ENCODE measurements around the gene TMEM186. TPM values are rescaled to one million over a fixed set of nuclear protein-coding genes. Genes with fewer than 3 reads are reported as not detected.

TMEM186 gene
- polyA plus RNA-seq, 1 of the 3 experiments (the other 2 are of a cell fraction) = 13.2 TPM

DNA sequence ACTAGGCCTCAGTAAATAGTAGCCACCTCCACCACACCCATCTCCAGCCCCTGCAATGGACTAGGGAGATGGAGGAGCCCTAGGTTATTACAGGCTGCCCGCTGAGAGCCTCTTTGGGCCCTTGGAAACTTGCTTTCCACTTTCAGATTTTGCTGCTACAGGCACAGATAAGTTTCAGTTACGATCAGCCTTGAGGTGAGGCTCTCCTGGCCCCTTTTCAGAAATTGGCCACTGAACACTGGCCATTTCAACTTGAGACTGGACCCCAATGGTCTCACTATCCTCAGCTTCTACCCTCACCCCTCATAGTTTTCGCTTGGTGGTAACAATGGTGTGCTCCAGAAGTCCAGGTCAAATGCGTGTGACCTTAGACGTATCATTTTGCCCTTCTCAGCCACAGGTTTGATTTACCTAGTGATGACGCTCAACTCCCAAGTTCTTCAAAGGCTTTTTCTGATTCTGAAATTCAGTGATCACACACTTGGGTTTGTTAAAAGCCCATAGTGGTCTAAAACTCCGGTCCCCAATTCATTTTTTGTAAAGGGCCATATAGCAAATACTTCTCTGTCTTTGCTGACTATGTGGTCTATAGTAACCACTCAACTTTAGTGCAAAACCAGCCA lies 1.2 kb upstream of the TMEM186 start:
- peak overlapping the region; percentile 78 to 88 for H3K27ac ChIP-seq (ENCODE audit: low read depth in 2 of 2, low read length in 1 of 2)
- peaks cover 87% of the 10 kb centered on the region for H3K79me2 ChIP-seq (ENCODE audit: insufficient read depth)
- peak overlapping the region; percentile 75 for H3K4me2 ChIP-seq
- peaks cover 32 to 38% of the 10 kb centered on the region in 2 experiments for H3K36me3 ChIP-seq (replicated peaks in 1 of 2; ENCODE audit: control insufficient read depth in 1 of 2, insufficient read depth in 2 of 2, low read length in 1 of 2)
- no peaks in the 10 kb centered on the region for H3K9me3 ChIP-seq
- no peak overlapping the region for H2AFZ ChIP-seq (ENCODE audit: low read depth)
- ChIA-PET POLR2A (interaction anchor here (0.7 kb wide), 1 partner anchor 101 kb away, joined by 3 read pairs; no protein-coding TSS in a partner anchor), CTCF (interaction anchor here (1.5 to 2.3 kb wide), 2 partner anchors 70 to 137 kb away, joined by 4 to 11 read pairs; partner anchors contain the start of gene CARHSP1)
- peaks cover 37% of the 10 kb centered on the region for H4K20me1 ChIP-seq (ENCODE audit: insufficient read depth)
- no peaks in the 10 kb centered on the region for H3K9me2 ChIP-seq
- peak overlapping the region; percentile 86 to 94 for H3K4me3 ChIP-seq (ENCODE audit: low read depth in 2 of 2, low read length in 1 of 2)
- H3K27me3 ChIP-seq (ENCODE audit: insufficient read depth) = no peaks in the 10 kb centered on the region
- DNase-seq = no peak
- no peaks in the 10 kb centered on the region for H3F3A ChIP-seq (replicated peaks; ENCODE audit: insufficient read depth)
- 37% methylated on average over 7 of the region's 7 CpGs for WGBS (ENCODE audit: low lambda C conversion rate)
- peaks cover 0 to 27% of the 10 kb centered on the region in 2 experiments for H3K4me1 ChIP-seq (ENCODE audit: control insufficient read depth in 1 of 2, insufficient read depth in 2 of 2, low read depth in 1 of 2, low read length in 1 of 2)
- no peak for TF ChIP-seq TAF1 (IDR thresholded peaks at IDR 0.05; ENCODE audit: borderline replicate concordance, low read depth, low read length)
- H3K9ac ChIP-seq = peak overlapping the region; percentile 95

DNA sequence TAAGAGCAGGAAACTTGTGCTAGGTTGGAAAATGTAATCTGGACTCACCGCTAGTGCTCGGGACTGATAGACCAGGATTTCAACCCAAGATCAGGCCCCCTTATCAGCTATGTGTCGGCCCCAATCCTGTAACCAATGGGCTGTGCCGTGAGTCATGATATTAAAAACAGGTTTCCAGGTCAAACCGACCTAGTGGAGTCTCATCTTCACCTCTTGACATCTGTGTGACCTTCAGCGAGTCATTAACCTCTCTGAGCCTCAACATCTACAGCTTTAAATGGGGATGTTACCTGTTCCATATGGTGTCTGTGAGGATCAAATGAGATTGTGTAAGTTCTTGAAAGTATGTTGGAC lies 712 bp upstream of the TMEM186 start:
- H3K9me3 ChIP-seq = no peaks in the 10 kb centered on the region
- POLR2A ChIA-PET = interaction anchor here (1.3 kb wide), 1 partner anchor 71 kb away, joined by 8 read pairs; the partner anchor contains the start of gene CARHSP1
- peaks cover 29 to 34% of the 10 kb centered on the region in 2 experiments for H3K36me3 ChIP-seq (replicated peaks in 1 of 2; ENCODE audit: control insufficient read depth in 1 of 2, insufficient read depth in 2 of 2, low read length in 1 of 2)
- 2% methylated on average over 6 of the region's 6 CpGs for WGBS (ENCODE audit: low lambda C conversion rate)
- peak overlapping the region; percentile 77; the same call in 1 of the 2 replicates for H2AFZ ChIP-seq (ENCODE audit: low read depth)
- H4K20me1 ChIP-seq (ENCODE audit: insufficient read depth) = peaks cover 37% of the 10 kb centered on the region
- H3K4me2 ChIP-seq = peak overlapping the region; percentile 75
- peak overlapping the region; percentile 95 for H3K9ac ChIP-seq
- H3K4me1 ChIP-seq (ENCODE audit: control insufficient read depth in 1 of 2, insufficient read depth in 2 of 2, low read depth in 1 of 2, low read length in 1 of 2) = peaks cover 0 to 27% of the 10 kb centered on the region in 2 experiments
- no peaks in the 10 kb centered on the region for H3K27me3 ChIP-seq (ENCODE audit: insufficient read depth)
- peak overlapping the region; percentile 78 to 88 for H3K27ac ChIP-seq (ENCODE audit: low read depth in 2 of 2, low read length in 1 of 2)
- no peaks in the 10 kb centered on the region for H3K9me2 ChIP-seq
- TF ChIP-seq, protein P1, sequence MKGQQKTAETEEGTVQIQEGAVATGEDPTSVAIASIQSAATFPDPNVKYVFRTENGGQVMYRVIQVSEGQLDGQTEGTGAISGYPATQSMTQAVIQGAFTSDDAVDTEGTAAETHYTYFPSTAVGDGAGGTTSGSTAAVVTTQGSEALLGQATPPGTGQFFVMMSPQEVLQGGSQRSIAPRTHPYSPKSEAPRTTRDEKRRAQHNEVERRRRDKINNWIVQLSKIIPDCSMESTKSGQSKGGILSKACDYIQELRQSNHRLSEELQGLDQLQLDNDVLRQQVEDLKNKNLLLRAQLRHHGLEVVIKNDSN (IDR thresholded peaks at IDR 0.05; ENCODE audit: borderline replicate concordance, low read depth) = no peak
- no peak for TF ChIP-seq EZH2phosphoT487 (IDR thresholded peaks at IDR 0.05; ENCODE audit: borderline replicate concordance, low read depth)
- TF ChIP-seq NFIC (IDR thresholded peaks at IDR 0.05; ENCODE audit: borderline replicate concordance) = no peak
- TF ChIP-seq RXRA (IDR thresholded peaks at IDR 0.05; ENCODE audit: borderline replicate concordance, low read depth) = no peak
- TF ChIP-seq CHD2 (IDR thresholded peaks at IDR 0.05; ENCODE audit: low read length, partially characterized antibody) = no peak
- TF ChIP-seq, protein P2, sequence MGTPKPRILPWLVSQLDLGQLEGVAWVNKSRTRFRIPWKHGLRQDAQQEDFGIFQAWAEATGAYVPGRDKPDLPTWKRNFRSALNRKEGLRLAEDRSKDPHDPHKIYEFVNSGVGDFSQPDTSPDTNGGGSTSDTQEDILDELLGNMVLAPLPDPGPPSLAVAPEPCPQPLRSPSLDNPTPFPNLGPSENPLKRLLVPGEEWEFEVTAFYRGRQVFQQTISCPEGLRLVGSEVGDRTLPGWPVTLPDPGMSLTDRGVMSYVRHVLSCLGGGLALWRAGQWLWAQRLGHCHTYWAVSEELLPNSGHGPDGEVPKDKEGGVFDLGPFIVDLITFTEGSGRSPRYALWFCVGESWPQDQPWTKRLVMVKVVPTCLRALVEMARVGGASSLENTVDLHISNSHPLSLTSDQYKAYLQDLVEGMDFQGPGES (IDR thresholded peaks at IDR 0.05; ENCODE audit: low read depth, low read length) = no peak
- TF ChIP-seq YY1 (IDR thresholded peaks at IDR 0.05; ENCODE audit: low read depth) = no peak
- TF ChIP-seq FOXJ3 (CRISPR knock-in tag; IDR thresholded peaks at IDR 0.05) = no peak
- no peak for TF ChIP-seq SIN3A (IDR thresholded peaks at IDR 0.05; ENCODE audit: borderline replicate concordance, low read depth, low read length)
- no peak for TF ChIP-seq SMC3 (IDR thresholded peaks at IDR 0.05; ENCODE audit: low read depth, low read length)
- TF ChIP-seq MXI1 (IDR thresholded peaks at IDR 0.05; ENCODE audit: low read depth, low read length) = no peak
- TF ChIP-seq GABPA (IDR thresholded peaks at IDR 0.05; ENCODE audit: low read depth) = no peak
- TF ChIP-seq TAF1 (IDR thresholded peaks at IDR 0.05; ENCODE audit: borderline replicate concordance, low read depth, low read length) = no peak
- TF ChIP-seq RFX5 (IDR thresholded peaks at IDR 0.05; ENCODE audit: low read length) = no peak
- TF ChIP-seq, protein P3, sequence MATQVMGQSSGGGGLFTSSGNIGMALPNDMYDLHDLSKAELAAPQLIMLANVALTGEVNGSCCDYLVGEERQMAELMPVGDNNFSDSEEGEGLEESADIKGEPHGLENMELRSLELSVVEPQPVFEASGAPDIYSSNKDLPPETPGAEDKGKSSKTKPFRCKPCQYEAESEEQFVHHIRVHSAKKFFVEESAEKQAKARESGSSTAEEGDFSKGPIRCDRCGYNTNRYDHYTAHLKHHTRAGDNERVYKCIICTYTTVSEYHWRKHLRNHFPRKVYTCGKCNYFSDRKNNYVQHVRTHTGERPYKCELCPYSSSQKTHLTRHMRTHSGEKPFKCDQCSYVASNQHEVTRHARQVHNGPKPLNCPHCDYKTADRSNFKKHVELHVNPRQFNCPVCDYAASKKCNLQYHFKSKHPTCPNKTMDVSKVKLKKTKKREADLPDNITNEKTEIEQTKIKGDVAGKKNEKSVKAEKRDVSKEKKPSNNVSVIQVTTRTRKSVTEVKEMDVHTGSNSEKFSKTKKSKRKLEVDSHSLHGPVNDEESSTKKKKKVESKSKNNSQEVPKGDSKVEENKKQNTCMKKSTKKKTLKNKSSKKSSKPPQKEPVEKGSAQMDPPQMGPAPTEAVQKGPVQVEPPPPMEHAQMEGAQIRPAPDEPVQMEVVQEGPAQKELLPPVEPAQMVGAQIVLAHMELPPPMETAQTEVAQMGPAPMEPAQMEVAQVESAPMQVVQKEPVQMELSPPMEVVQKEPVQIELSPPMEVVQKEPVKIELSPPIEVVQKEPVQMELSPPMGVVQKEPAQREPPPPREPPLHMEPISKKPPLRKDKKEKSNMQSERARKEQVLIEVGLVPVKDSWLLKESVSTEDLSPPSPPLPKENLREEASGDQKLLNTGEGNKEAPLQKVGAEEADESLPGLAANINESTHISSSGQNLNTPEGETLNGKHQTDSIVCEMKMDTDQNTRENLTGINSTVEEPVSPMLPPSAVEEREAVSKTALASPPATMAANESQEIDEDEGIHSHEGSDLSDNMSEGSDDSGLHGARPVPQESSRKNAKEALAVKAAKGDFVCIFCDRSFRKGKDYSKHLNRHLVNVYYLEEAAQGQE (IDR thresholded peaks at IDR 0.05; ENCODE audit: low read depth, low read length) = no peak
- TF ChIP-seq JUND (IDR thresholded peaks at IDR 0.05) = no peak
- TF ChIP-seq TCF12 (IDR thresholded peaks at IDR 0.05) = no peak
- peak; percentile 29 for DNase-seq
- no peaks in the 10 kb centered on the region for H3F3A ChIP-seq (replicated peaks; ENCODE audit: insufficient read depth)
- peak overlapping the region; percentile 86 to 94 for H3K4me3 ChIP-seq (ENCODE audit: low read depth in 2 of 2, low read length in 1 of 2)
- CTCF ChIA-PET = interaction anchor here (0.8 to 2.6 kb wide), 7 partner anchors 71 to 231 kb away, joined by 3 to 11 read pairs (median 4); partner anchors contain the start of gene CARHSP1
- H3K79me2 ChIP-seq (ENCODE audit: insufficient read depth) = peaks cover 82% of the 10 kb centered on the region
